DOHH2 (cell line): ENCODE measurements around the gene CHD9.

Experiments
- EZH2phosphoT487 ChIP-seq: fragments of 200-600 bp; sonication (generic); IDR thresholded peaks from 2 replicates; pipeline ENCODE4 v1.6.1; 2017; ENCODE audit warnings: borderline replicate concordance, mild to moderate bottlenecking, antibody characterized with exemption, low read length, moderate library complexity, mixed read lengths
- TF ChIP-seq, protein P1 (sequence below): fragments of 200-600 bp; sonication (generic); IDR thresholded peaks from one replicate; pipeline ENCODE4 v1.5.1; 2014; ENCODE audit warnings: antibody characterized with exemption, mild to moderate bottlenecking, low read depth, low read length; ENCODE audit not compliant: poor library complexity, severe bottlenecking

GRCh38 chr16:53209429-53209828, 154.6 kb downstream of the CHD9 start:
- TF ChIP-seq, protein P1, sequence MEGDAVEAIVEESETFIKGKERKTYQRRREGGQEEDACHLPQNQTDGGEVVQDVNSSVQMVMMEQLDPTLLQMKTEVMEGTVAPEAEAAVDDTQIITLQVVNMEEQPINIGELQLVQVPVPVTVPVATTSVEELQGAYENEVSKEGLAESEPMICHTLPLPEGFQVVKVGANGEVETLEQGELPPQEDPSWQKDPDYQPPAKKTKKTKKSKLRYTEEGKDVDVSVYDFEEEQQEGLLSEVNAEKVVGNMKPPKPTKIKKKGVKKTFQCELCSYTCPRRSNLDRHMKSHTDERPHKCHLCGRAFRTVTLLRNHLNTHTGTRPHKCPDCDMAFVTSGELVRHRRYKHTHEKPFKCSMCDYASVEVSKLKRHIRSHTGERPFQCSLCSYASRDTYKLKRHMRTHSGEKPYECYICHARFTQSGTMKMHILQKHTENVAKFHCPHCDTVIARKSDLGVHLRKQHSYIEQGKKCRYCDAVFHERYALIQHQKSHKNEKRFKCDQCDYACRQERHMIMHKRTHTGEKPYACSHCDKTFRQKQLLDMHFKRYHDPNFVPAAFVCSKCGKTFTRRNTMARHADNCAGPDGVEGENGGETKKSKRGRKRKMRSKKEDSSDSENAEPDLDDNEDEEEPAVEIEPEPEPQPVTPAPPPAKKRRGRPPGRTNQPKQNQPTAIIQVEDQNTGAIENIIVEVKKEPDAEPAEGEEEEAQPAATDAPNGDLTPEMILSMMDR = no peak
- TF ChIP-seq EZH2phosphoT487 = no peak
